GM23338 (cell line): ENCODE measurements around the gene EPHB3. TPM values are rescaled to one million over a fixed set of nuclear protein-coding genes. Genes with fewer than 3 reads are reported as not detected.

Source experiments
- ATAC-seq: fragments of 200-7000 bp; cut with Tn5 transposase; 3 replicates; pipeline ENCODE4 v1.9.1; 2020
- DNase-seq: peaks from one replicate; pipeline ENCODE4 v3.0.0-alpha.2; 2015; ENCODE audit warnings: low spot score
- H2AFZ ChIP-seq: fragments of 200-600 bp; sonication (generic); 2 replicates; pipeline ENCODE4 v1.8.0; 2016; ENCODE audit warnings: antibody characterized with exemption, mild to moderate bottlenecking, moderate library complexity
- H3F3A ChIP-seq: fragments of 200-600 bp; sonication (generic); replicated peaks from 2 replicates; pipeline ENCODE4 v1.8.0; 2017; ENCODE audit warnings: antibody characterized with exemption, mixed run types, low read depth
- H3K27ac ChIP-seq: fragments of 200-600 bp; sonication (generic); 2 replicates; pipeline ENCODE4 v1.6.1; 2016; ENCODE audit warnings: low read depth
- H3K27me3 ChIP-seq: fragments of 200-600 bp; sonication (generic); 2 replicates; pipeline ENCODE4 v1.8.0; 2016; ENCODE audit warnings: mild to moderate bottlenecking, mixed run types, moderate library complexity; ENCODE audit not compliant: insufficient read depth
- H3K36me3 ChIP-seq: fragments of 200-600 bp; sonication (generic); 2 replicates; pipeline ENCODE4 v1.8.0; 2016; ENCODE audit warnings: mild to moderate bottlenecking; ENCODE audit not compliant: insufficient read depth
- H3K4me1 ChIP-seq: fragments of 200-600 bp; sonication (generic); 2 replicates; pipeline ENCODE4 v1.8.0; 2016; ENCODE audit warnings: mild to moderate bottlenecking, moderate library complexity; ENCODE audit not compliant: insufficient read depth
- H3K4me2 ChIP-seq: fragments of 200-600 bp; sonication (generic); 2 replicates; pipeline ENCODE4 v1.7.1; 2017; ENCODE audit warnings: mixed run types
- H3K4me3 ChIP-seq: fragments of 200-600 bp; sonication (generic); 2 replicates; pipeline ENCODE4 v1.6.1; 2016; ENCODE audit warnings: mixed run types
- H3K79me2 ChIP-seq: fragments of 200-600 bp; sonication (generic); replicated peaks from 2 replicates; pipeline ENCODE4 v1.8.0; 2017; ENCODE audit warnings: mild to moderate bottlenecking; ENCODE audit not compliant: insufficient read depth
- H3K9me2 ChIP-seq: fragments of 200-600 bp; sonication (generic); 2 replicates; pipeline ENCODE4 v1.8.0; 2017; ENCODE audit not compliant: insufficient read depth
- H4K20me1 ChIP-seq: fragments of 200-600 bp; sonication (generic); replicated peaks from 2 replicates; pipeline ENCODE4 v1.8.0; 2017; ENCODE audit warnings: mild to moderate bottlenecking; ENCODE audit not compliant: insufficient read depth
- H3K27ac Mint-ChIP-seq: 2 replicates; pipeline ENCODE4 v1.8.0; 2020; ENCODE audit warnings: inconsistent platforms, mild to moderate bottlenecking, moderate library complexity, mixed read lengths
- H3K27me3 Mint-ChIP-seq: 3 replicates; pipeline ENCODE4 v1.8.0; 2022; ENCODE audit warnings: low read depth, mild to moderate bottlenecking, moderate library complexity, mixed read lengths, inconsistent platforms; ENCODE audit not compliant: insufficient read depth, poor library complexity
- H3K36me3 Mint-ChIP-seq: 3 replicates; pipeline ENCODE4 v1.8.0; 2021; ENCODE audit warnings: low read depth, mild to moderate bottlenecking, inconsistent platforms, moderate library complexity, mixed read lengths
- H3K4me1 Mint-ChIP-seq: 3 replicates; pipeline ENCODE4 v1.8.0; 2020; ENCODE audit warnings: mild to moderate bottlenecking, inconsistent platforms, mixed read lengths
- H3K4me3 Mint-ChIP-seq: 3 replicates; pipeline ENCODE4 v1.8.0; 2021; ENCODE audit warnings: moderate library complexity, mild to moderate bottlenecking, inconsistent platforms, mixed read lengths
- H3K9me3 Mint-ChIP-seq: 3 replicates; pipeline ENCODE4 v1.8.0; 2020; ENCODE audit warnings: moderate library complexity, mild to moderate bottlenecking, inconsistent platforms, mixed read lengths
- CREB1 ChIP-seq: fragments of 250-450 bp; sonication (Bioruptor Pico); IDR thresholded peaks from 2 replicates; pipeline ENCODE4 v1.5.0; 2020; ENCODE audit warnings: low read depth, mild to moderate bottlenecking, moderate library complexity
- ETS1 ChIP-seq: IDR thresholded peaks from 2 replicates; pipeline ENCODE4 v1.6.1; 2016; ENCODE audit warnings: antibody characterized with exemption
- EZH2 ChIP-seq: fragments of 200-600 bp; sonication (generic); IDR thresholded peaks from one replicate; pipeline ENCODE4 v1.8.0; 2017; ENCODE audit warnings: antibody characterized with exemption, mild to moderate bottlenecking, low read depth; ENCODE audit not compliant: unreplicated experiment
- JUNB ChIP-seq: IDR thresholded peaks from one replicate; pipeline ENCODE4 v1.6.1; 2016; ENCODE audit warnings: antibody characterized with exemption; ENCODE audit not compliant: unreplicated experiment
- NANOG ChIP-seq: IDR thresholded peaks from 2 replicates; pipeline ENCODE4 v1.6.1; 2016; ENCODE audit warnings: antibody characterized with exemption, borderline replicate concordance
- REST ChIP-seq: IDR thresholded peaks from one replicate; pipeline ENCODE4 v1.6.1; 2018; ENCODE audit warnings: antibody characterized with exemption; ENCODE audit not compliant: unreplicated experiment
- STAT1 ChIP-seq: IDR thresholded peaks from one replicate; pipeline ENCODE4 v1.6.1; 2016; ENCODE audit warnings: antibody characterized with exemption; ENCODE audit not compliant: unreplicated experiment
- ZNF114 ChIP-seq: fragments of 250-450 bp; sonication (Bioruptor Pico); IDR thresholded peaks from 2 replicates; pipeline ENCODE4 v1.5.0; 2020; ENCODE audit warnings: mild to moderate bottlenecking, moderate library complexity
- ZNF462 ChIP-seq: fragments of 250-450 bp; sonication (Bioruptor Pico); IDR thresholded peaks from 2 replicates; pipeline ENCODE4 v1.5.0; 2020; ENCODE audit warnings: mild to moderate bottlenecking, moderate library complexity
- polyA plus RNA-seq: library from polyadenylated mRNA; unstranded; fragments of >200 nt; fragmentation: Nextera tagmentation; extraction: Ambion mirVana; gene quantifications from 2 replicates; pipeline ENCODE4 v1.2.1, GENCODE V29; 2016
- total RNA-seq: library from RNA; depleted of rRNA; stranded (reverse); fragments of >200 nt; shearing (Covaris generic); gene quantifications from 2 replicates; pipeline ENCODE4 v1.2.3, GENCODE V29; 2014

The EPHB3 gene
- total and polyA plus RNA-seq, 2 experiments from 2014 or later = 0.57 to 2.0 TPM

GRCh38 chr3:184558726-184559125 is 2.9 kb upstream of the EPHB3 start:
- Histone ChIP-seq H3K36me3 (no peaks in the 10 kb centered on the region), H3K9me2 (no peaks in the 10 kb centered on the region), H3K4me3 (peak overlapping the region; percentile 6), H3K27me3 (peaks cover 62% of the 10 kb centered on the region), H3F3A (0 out of 2 replicates have a peak, but pooled peaks cover 3% of the 10 kb centered on the region), H3K4me1 (peaks cover 35% of the 10 kb centered on the region), H2AFZ (no peak overlapping the region), H4K20me1 (peaks cover 10% of the 10 kb centered on the region), H3K79me2 (no peaks in the 10 kb centered on the region), H3K4me2 (peak overlapping the region; percentile 70), H3K27ac (no peak overlapping the region)
- H3K4me1 Mint-ChIP-seq = peaks cover 45% of the 10 kb centered on the region
- H3K9me3 Mint-ChIP-seq = no peaks in the 10 kb centered on the region
- H3K4me3 Mint-ChIP-seq = 0 out of 3 replicates have a peak overlapping the region, but pooled peaks have one; percentile 9
- DNase-seq (no peak), ATAC-seq (peak; percentile 6)
- peaks cover 66% of the 10 kb centered on the region for H3K27me3 Mint-ChIP-seq
- TF ChIP-seq JUNB = no peak
- TF ChIP-seq EZH2 = no peak
- TF ChIP-seq STAT1 = no peak
- TF ChIP-seq CREB1 (CRISPR knock-in tag) = no peak
- TF ChIP-seq ZNF114 (CRISPR knock-in tag) = no peak
- no peak for TF ChIP-seq ETS1
- TF ChIP-seq REST = no peak
- H3K36me3 Mint-ChIP-seq = no peaks in the 10 kb centered on the region
- H3K27ac Mint-ChIP-seq = no peak overlapping the region

GRCh38 chr3:184559336-184559735 is 2.2 kb upstream of the EPHB3 start:
- Histone ChIP-seq H3K36me3 (no peaks in the 10 kb centered on the region), H3F3A (0 out of 2 replicates have a peak, but pooled peaks cover 3% of the 10 kb centered on the region), H3K27me3 (peaks cover 69% of the 10 kb centered on the region), H3K4me2 (peak overlapping the region; percentile 70), H4K20me1 (peaks cover 11% of the 10 kb centered on the region), H3K27ac (no peak overlapping the region), H3K79me2 (no peaks in the 10 kb centered on the region), H3K9me2 (no peaks in the 10 kb centered on the region), H3K4me1 (peaks cover 42% of the 10 kb centered on the region), H2AFZ (no peak overlapping the region), H3K4me3 (0 out of 2 replicates have a peak overlapping the region, but pooled peaks have one; percentile 6)
- H3K9me3 Mint-ChIP-seq = no peaks in the 10 kb centered on the region
- ATAC-seq (no peak), DNase-seq (no peak)
- H3K27me3 Mint-ChIP-seq = peaks cover 72% of the 10 kb centered on the region
- H3K4me1 Mint-ChIP-seq = peaks cover 51% of the 10 kb centered on the region
- H3K27ac Mint-ChIP-seq = no peak overlapping the region
- 0 out of 3 replicates have a peak overlapping the region, but pooled peaks have one; percentile 9 for H3K4me3 Mint-ChIP-seq
- no peaks in the 10 kb centered on the region for H3K36me3 Mint-ChIP-seq
- TF ChIP-seq EZH2 = no peak
- no peak for TF ChIP-seq CREB1 (CRISPR knock-in tag)
- no peak for TF ChIP-seq ZNF462 (CRISPR knock-in tag)
- TF ChIP-seq NANOG = no peak
- TF ChIP-seq ZNF114 (CRISPR knock-in tag) = no peak
- TF ChIP-seq STAT1 = no peak
